ENCODE results near the gene PRKCE. TPM values are rescaled to one million over a fixed set of nuclear protein-coding genes. Genes with fewer than 3 reads are reported as not detected.

Gene PRKCE
- polyA plus RNA-seq, 1 of the 3 experiments (the other 2 are of a cell fraction) = 16.3 TPM

DNA sequence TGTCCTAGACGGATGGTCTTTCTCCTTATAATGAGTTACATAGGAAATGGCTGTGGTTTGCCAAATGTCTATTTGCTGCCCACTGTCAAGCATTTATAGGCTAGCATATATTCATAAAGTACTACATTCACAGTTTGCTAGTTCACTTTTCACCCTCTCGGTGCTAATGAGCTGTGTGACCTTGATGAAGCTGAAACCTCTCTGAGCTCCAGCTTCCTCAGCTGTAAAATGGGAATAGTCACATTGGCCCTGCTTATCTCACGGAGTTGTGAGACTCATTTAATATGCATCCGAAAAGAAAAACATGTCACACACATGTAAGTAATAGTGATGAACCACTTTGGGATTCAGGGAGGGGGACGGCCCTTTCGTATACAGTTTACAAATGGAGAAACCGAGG lies 17.0 kb downstream of the PRKCE start:
- TF ChIP-seq GATA2 (CRISPR knock-in tag; IDR thresholded peaks at IDR 0.05) = no peak
- TF ChIP-seq, protein P1, sequence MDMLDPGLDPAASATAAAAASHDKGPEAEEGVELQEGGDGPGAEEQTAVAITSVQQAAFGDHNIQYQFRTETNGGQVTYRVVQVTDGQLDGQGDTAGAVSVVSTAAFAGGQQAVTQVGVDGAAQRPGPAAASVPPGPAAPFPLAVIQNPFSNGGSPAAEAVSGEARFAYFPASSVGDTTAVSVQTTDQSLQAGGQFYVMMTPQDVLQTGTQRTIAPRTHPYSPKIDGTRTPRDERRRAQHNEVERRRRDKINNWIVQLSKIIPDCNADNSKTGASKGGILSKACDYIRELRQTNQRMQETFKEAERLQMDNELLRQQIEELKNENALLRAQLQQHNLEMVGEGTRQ (IDR thresholded peaks at IDR 0.05; ENCODE audit: borderline replicate concordance, low read depth, low read length) = no peak
- TF ChIP-seq, protein P2, sequence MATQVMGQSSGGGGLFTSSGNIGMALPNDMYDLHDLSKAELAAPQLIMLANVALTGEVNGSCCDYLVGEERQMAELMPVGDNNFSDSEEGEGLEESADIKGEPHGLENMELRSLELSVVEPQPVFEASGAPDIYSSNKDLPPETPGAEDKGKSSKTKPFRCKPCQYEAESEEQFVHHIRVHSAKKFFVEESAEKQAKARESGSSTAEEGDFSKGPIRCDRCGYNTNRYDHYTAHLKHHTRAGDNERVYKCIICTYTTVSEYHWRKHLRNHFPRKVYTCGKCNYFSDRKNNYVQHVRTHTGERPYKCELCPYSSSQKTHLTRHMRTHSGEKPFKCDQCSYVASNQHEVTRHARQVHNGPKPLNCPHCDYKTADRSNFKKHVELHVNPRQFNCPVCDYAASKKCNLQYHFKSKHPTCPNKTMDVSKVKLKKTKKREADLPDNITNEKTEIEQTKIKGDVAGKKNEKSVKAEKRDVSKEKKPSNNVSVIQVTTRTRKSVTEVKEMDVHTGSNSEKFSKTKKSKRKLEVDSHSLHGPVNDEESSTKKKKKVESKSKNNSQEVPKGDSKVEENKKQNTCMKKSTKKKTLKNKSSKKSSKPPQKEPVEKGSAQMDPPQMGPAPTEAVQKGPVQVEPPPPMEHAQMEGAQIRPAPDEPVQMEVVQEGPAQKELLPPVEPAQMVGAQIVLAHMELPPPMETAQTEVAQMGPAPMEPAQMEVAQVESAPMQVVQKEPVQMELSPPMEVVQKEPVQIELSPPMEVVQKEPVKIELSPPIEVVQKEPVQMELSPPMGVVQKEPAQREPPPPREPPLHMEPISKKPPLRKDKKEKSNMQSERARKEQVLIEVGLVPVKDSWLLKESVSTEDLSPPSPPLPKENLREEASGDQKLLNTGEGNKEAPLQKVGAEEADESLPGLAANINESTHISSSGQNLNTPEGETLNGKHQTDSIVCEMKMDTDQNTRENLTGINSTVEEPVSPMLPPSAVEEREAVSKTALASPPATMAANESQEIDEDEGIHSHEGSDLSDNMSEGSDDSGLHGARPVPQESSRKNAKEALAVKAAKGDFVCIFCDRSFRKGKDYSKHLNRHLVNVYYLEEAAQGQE (IDR thresholded peaks at IDR 0.05; ENCODE audit: low read depth, low read length) = no peak
- no peak for TF ChIP-seq EZH2phosphoT487 (IDR thresholded peaks at IDR 0.05; ENCODE audit: borderline replicate concordance, low read depth)
- TF ChIP-seq SIN3A (IDR thresholded peaks at IDR 0.05; ENCODE audit: borderline replicate concordance, low read depth, low read length) = no peak
- no peak for TF ChIP-seq NRF1 (IDR thresholded peaks at IDR 0.05; ENCODE audit: low read depth, low read length)
- no peak for TF ChIP-seq JUND (IDR thresholded peaks at IDR 0.05)
- no peak for TF ChIP-seq RFX5 (IDR thresholded peaks at IDR 0.05; ENCODE audit: low read length)
- no peak for TF ChIP-seq SMC3 (IDR thresholded peaks at IDR 0.05; ENCODE audit: low read depth, low read length)
- TF ChIP-seq RCOR1 (IDR thresholded peaks at IDR 0.05; ENCODE audit: low read length) = no peak; the same call in 1 of the 2 replicates
- no peak for TF ChIP-seq TAF1 (IDR thresholded peaks at IDR 0.05; ENCODE audit: borderline replicate concordance, low read depth, low read length)
- TF ChIP-seq, protein P3, sequence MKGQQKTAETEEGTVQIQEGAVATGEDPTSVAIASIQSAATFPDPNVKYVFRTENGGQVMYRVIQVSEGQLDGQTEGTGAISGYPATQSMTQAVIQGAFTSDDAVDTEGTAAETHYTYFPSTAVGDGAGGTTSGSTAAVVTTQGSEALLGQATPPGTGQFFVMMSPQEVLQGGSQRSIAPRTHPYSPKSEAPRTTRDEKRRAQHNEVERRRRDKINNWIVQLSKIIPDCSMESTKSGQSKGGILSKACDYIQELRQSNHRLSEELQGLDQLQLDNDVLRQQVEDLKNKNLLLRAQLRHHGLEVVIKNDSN (IDR thresholded peaks at IDR 0.05; ENCODE audit: borderline replicate concordance, low read depth) = no peak
- no peak for TF ChIP-seq MXI1 (IDR thresholded peaks at IDR 0.05; ENCODE audit: low read depth, low read length)
- no peak for TF ChIP-seq RXRA (IDR thresholded peaks at IDR 0.05; ENCODE audit: borderline replicate concordance, low read depth)
- no peak for TF ChIP-seq FOSL2 (IDR thresholded peaks at IDR 0.05; ENCODE audit: borderline replicate concordance, low read depth)
- Histone ChIP-seq H4K20me1 (ENCODE audit: insufficient read depth) (no peaks in the 10 kb centered on the region), H3F3A (replicated peaks; ENCODE audit: insufficient read depth) (no peaks in the 10 kb centered on the region), H3K9me2 (no peaks in the 10 kb centered on the region), H3K9ac (peak overlapping the region; percentile 2; the same call in 1 of the 2 replicates), H3K27me3 (ENCODE audit: insufficient read depth) (no peaks in the 10 kb centered on the region), H3K36me3 (replicated peaks in 1 of 2; ENCODE audit: control insufficient read depth in 1 of 2, insufficient read depth in 2 of 2, low read length in 1 of 2) (no peaks in the 10 kb centered on the region), H3K4me2 (peak overlapping the region; percentile 27), H3K27ac (ENCODE audit: low read depth in 2 of 2, low read length in 1 of 2) (peak overlapping the region in 1 of 2 experiments; percentile 24; a peak in 1 of 4 replicates), H3K79me2 (ENCODE audit: insufficient read depth) (peaks cover 12% of the 10 kb centered on the region), H3K4me3 (ENCODE audit: low read depth in 2 of 2, low read length in 1 of 2) (no peak overlapping the region), H3K9me3 (no peaks in the 10 kb centered on the region), H2AFZ (ENCODE audit: low read depth) (no peak overlapping the region), H3K4me1 (ENCODE audit: control insufficient read depth in 1 of 2, insufficient read depth in 2 of 2, low read depth in 1 of 2, low read length in 1 of 2) (peaks cover 7 to 12% of the 10 kb centered on the region in 2 experiments; a peak in 1 of 4 replicates)
- POLR2A ChIA-PET = no interaction called here
- no peak for DNase-seq
- 96% methylated on average over 7 of the region's 7 CpGs for WGBS (ENCODE audit: low lambda C conversion rate)
- CTCF ChIA-PET = no interaction called here

All from SK-N-SH (cell line).